Activated CD8-positive, alpha-beta memory T cell treated with anti-CD3 and anti-CD28 coated beads, Interleukin-2, amount 50 U/mL, for 1 hour (primary cell): ENCODE measurements around the gene REPS2.
"Not testable (repeated sequence)": the region's sequence is repeated elsewhere in the genome, so short reads cannot be mapped to it uniquely, and the experiment has no call there.

ENCODE experiments used
- DNase-seq: peaks from one replicate; pipeline ENCODE4 v3.0.0-alpha.2; 2020; ENCODE audit errors: extremely low read depth

Gene REPS2

DNA sequence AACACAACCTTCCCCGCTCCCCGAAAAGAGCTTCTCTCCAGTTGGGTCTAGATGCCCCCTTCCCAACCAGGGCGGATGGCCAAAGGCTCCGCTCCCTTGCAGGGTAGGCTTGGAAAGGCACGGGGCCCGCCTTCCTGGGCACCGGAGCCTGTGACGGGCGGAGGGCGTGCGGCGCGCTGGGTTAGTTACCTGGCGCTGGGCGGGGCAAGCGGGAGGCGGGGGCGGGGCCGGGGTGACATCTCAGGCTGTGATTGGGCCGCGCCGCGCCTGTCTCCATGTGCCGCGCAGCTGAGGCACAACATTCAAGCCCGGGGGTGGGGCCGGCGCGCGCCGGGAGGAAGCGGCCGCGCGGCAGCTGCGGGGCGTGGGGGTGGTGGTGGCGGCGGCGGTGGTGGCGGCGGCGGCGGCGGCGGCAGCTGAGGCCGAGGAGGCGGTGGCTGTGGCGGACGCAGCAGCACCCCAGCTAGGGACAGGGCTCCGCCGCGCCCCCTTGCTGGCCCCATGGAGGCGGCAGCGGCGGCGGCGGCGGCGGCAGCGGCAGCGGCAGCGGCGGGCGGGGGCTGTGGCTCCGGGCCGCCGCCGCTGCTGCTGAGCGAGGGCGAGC lies at the start of gene REPS2:
Gene REPS2, plus strand, starts transcription at position 298 of the 604 bp plus-strand sequence. Its CDS starts 204 bp downstream, at position 502.
- peak; percentile 39 for DNase-seq

DNA sequence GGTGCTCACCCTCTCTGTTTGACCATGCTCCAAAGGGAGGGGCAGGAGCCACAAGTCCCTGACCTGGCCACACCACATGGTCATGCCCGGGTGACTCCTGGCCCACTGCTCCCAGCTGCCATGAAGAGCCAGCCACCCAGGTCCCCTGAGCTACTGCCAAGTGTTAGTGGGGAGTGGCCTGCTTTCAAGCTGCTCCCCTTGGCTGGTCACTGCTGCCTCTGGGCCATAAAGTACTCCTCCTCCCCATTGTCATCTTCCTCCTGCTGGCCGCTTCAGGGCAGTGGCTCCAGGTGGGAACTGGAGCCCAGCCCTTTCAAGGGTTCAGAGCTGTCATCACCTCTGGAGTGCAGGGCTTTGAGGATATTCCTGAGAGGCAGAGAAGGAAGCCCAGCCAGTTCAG lies 49.0 kb upstream of the REPS2 start:
- DNase-seq: no peak

DNA sequence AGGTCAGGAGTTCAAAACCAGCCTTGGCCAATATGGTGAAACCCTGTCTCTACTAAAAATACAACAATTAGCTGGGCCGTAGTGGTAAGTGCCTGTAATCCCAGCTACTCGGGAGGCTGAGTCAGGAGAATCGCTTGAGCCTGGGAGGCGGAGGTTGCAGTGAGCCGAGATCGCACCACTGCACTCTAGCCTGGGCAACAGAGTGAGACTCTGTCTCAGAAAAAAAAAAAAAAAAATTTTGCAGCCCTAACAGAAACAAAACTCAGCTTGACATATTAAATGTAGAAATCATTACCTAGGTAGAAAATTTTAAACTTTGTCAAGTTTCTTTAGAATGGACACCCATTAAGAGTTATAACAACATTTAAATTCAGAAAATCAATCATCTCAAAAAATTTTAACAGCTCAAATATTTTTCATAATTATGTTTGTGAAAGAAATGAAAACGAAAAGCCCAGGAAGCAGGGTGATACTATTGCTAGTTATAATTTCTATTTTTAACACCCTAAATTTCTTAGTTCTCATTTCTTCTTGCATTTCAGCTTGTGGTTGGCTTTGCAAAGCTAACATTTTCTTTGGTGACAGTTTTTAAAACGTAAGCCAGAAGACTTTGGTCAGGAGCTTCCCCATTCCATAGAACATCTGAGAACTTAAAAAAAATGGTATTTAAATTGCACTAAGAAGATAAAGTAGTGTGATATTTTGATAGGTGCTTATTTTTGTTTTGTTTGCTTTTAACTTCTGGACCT lies 43.0 kb upstream of the REPS2 start:
- DNase-seq: no peak

DNA sequence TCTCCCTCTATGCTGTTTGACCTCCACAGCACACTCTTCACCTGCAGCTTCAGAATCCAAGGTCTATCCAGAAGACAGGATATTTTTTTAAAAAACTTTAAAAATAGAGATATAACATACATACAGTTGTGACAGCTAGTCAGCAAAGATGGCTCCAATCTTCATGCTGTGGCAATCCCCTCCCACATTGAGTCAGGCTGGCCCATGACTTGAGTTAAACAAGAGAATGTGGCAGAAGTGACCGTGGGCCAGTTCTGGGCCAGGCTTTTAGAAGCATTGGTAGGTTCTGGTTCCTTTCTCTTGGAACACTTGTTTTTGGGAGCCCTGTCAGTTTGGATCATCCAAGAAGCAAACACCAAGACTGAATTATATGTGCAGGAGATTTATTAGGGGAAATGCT lies 36.1 kb upstream of the REPS2 start:
- no peak for DNase-seq

DNA sequence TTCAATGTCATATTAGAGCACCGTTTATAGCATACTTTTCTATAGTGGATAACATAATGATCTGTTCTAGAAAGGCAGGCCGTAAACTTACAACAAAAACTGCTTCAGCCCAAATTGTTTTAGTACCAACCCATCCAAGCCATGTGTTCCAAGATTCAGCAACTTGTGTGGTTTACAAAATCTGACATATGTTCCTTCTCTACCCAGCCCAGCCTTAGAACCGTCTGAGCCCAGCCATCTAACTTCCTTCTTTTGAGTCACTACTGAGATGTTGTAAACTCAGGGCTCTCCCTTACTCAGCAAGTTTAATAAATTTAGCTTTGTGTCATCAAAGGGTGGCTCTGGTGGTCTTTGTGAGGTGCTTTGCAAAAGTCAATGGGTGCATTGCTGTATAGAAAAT lies 32.4 kb upstream of the REPS2 start:
- DNase-seq: no peak

DNA sequence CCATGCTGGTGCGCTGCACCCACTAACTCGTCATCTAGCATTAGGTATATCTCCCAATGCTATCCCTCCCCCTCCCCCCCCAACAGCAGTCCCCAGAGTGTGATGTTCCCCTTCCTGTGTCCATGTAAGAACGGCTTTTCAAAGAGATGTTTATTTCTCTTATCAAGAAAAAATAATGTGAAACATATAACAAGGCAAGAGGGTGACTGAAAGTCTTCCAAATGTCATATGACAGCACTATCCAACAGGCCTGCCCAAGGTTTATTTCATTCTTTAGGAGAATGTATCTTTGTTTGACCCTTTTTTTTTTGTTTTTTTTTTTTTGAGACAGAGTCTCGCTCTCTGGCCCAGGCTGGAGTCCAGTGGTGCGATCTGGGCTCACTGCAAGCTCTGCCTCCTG lies 29.9 kb upstream of the REPS2 start:
- DNase-seq: no peak

DNA sequence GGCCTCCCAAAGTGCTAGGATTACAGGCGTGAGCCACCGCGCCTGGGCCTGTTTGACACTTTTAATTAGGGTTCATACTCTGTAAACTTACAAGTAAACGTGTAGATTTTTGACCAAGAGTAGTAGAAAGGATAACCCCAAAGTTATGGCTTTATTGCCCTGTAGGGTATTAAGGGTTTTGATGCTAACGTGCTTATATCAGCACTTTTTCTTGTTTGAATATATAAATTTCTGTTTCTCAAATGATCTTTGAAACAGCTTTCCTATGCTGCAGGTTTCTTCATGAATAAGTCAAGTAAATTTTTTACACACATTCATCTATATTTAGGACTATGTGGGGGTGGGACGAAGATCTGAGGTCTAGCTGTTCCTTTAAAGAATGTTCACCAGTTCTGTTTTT lies 29.3 kb upstream of the REPS2 start:
- no peak for DNase-seq

DNA sequence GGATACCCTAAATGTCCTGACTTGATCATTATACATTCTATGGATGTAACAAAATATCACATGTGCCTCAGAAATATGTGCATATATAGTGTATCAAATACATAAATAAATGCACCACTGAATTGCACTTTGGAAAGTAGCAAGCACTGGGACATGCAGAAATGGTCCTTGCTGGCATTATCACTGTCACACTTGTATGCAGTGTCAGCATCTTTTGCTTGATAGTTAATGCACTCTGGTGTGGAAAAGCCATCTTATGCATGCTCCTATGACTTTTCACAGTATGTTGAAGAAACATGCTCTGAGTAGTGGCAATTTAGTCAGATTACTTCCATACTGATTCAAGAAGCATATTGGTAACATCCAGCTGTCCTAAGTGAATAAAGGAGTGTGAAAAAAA lies 27.5 kb upstream of the REPS2 start:
- DNase-seq: no peak

DNA sequence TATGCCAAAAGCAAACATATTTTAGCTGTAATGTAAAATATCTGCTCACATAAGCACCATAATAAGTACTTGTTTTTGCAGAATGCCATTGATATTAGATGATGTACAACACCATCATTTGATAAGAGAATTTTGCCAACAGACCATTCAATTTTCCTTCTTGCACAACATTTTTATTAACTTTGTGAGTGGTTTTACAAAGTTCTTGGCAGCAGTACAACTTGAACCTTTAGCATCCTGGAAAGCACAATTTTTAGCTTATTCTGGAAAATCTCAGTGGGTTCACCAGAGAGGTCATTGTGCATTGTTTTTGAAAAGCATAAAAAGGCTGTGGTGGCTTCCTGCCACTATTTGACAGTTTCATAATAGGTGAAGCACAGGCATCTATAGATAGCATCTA lies 26.4 kb upstream of the REPS2 start:
- no peak for DNase-seq

DNA sequence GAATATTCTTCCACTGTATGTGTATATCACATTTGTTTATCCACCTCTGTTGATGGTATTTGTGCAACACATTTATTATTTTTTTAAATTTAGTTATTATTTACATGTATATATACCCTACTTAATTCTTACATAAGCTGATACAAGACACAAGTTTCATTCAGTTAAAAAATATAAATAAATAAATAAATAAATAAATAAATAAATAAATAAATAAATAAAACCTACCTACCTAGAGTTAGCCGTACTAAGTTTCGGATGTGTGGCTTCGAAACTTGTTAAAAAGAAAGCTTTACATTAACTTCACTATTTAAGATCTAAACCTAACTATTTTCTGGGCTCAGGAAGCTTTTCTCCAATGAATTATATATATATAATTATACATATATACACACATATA lies 23.3 kb upstream of the REPS2 start:
- no peak for DNase-seq

DNA sequence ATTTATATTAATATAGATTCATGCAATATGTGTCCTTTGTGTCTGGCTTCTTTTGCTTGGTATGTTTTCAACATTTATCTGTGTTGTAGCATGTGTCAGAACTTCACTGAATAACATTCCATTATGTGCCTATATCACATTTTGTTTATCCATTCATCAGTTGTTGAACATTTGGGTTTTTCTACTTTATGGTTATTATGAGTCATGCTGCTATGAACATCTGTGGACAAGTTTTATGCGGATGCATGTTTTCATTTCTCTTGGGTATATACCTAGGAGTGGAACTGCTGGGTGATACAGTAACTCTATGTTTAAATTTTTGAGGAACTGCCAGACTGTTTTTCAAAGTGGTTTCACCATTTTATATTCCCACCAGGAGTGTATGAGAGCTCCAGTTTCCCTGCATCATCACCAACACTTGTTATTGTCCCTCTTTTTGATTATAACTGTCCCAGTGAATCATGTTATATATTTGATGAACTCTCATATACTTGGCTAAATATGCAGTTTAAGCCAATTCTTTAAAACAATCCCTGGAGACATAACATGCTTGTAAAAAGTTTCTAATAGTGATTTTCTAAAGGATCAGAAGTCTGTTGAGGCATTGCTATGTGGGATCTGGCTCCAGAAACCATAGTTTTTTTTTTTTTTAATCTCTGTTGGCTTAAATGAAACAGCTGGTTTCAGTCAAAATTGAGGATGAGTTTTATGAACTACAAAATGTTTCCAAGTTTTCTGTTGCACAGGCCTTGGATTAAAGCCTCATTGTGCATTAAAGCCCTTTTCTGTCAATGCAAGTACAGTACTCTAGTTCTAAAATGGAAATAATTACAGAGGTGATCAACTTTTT lies 21.6 kb upstream of the REPS2 start:
- DNase-seq: no peak

DNA sequence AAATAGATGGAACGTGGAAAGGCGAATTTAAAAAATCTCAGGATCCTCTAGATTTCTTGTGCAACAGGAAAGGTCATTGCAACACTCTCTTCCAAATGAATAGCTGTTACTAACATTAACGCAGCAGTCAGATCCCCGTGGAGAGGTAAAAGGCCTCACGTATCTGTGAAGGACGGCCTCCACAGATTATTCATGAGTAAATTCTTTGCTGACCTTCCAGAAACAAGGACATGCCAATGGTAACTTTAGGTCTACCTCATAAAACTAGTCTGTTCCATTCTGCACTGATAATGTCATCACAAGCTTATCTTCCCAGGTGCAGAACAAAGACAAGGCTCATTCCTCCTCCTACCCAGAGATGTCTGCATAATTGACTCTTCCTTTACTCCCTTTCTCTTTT lies 16.1 kb upstream of the REPS2 start:
- DNase-seq: no peak

DNA sequence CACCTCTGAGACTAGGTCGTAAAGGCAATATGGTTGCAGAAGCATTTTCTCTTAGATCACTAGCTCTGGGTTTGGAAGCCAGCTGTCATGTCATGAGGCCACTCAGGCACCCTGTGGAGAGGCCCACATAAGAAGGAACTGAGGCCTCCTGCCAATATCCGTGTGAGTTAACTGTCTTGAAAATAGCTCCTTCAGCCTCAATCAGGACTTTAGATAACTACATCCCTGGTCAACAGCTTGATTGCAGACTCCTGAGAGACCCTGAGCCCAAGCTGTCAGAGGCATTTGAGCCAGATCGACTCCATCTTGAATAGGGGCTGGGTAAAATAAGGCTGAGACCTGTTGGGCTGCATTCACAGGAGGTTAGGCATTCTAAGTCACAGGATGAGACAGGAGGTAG lies 15.1 kb upstream of the REPS2 start:
- DNase-seq: no peak

DNA sequence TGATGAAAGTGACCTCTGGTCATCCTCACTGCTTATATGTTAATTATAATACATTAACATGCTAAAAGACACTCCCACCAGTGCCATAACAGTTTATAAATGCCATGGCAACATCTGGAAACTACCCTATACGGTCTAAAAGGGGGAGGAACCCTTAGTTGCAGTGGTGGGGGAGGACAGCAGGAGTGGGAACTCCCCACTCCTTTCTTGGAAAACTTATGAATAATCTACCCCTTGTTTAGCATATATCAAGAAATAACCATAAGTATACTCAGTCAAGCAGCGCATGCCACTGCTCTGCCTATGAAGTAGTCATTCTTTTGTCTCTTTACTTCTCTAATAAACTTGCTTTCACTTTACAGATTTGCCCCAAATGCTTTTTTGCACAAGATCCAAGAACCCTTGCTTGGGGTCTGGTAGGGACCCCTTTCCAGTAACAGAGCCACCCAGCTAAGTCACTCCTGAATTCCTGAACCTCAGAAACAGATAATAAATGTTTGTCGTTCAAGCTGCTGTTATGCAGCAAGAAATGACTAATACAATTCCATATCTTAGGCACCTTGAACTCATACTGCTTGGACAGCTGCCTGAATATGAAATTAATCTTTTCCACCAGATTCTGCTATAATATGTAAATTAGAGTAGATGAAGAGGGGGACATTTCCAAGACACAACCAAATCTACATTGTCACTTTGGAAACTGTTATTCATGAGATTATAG lies 14.4 kb upstream of the REPS2 start:
- no peak for DNase-seq

DNA sequence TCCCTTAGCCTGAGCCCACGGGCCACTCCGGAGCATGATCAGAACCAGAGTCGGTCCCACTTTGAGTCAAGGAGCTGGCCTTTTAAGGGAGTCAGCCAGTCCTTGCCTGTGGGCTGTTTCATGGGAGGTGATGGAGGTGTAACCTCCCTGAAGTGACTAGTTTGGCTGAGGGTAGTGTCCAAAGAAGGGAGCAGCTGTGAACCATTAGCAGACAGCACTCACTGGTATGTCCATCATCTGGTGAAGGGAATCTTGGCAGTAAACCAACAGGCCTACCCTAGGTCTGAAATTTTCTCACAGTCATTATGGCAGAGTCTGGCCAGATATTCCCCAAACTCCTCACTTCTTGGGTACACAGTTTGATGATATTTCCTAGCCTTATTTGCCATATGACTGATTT lies 12.3 kb upstream of the REPS2 start:
- no peak for DNase-seq

DNA sequence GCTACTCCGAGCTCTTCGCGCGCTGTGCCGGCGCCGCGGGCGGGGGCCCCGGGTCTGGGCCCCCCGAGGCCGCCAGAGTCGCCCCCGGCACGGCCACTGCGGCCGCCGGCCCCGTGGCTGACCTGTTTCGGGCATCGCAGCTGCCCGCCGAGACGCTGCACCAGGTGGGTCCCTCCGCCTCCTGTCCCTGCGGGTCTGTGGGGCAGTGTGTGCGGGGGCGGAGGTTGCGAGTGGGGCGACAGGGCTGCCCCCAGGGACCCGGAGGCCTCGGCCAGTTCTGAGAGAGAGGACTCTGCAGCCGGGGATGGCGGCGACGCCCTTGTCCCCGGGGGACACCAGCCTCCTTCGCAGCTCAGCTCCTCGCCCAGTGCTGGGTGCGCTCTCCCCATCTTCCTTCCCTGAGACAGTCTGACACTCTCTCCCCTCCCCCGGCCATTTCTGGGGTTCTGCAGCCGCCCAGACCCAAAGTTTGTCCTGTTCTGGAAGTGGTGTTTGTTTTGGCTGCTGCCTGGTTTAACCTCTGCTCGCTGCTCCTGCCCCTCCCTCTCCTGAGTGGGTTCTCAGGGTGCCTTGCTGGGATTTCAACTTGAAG lies 609 bp downstream of the REPS2 start:
- DNase-seq: no peak

DNA sequence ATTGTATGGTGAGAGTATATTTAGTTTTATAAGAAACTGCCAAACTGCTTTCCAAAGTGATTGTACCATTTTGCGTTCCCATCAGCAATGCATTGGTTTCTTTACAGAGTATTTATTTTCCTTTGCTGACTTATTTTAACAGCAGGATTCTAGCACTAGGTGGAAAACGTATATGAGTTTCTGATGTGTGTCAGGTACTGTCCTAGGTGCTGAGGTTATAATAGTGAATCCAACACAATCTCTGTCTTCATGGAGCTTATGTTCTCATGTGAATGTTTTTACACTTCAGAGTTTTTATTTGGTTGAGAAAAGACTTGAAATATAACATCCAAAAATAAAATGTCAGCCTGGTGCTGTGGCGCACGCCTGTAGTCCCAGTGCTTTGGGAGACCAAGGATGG lies 4.0 kb downstream of the REPS2 start:
- no peak for DNase-seq

DNA sequence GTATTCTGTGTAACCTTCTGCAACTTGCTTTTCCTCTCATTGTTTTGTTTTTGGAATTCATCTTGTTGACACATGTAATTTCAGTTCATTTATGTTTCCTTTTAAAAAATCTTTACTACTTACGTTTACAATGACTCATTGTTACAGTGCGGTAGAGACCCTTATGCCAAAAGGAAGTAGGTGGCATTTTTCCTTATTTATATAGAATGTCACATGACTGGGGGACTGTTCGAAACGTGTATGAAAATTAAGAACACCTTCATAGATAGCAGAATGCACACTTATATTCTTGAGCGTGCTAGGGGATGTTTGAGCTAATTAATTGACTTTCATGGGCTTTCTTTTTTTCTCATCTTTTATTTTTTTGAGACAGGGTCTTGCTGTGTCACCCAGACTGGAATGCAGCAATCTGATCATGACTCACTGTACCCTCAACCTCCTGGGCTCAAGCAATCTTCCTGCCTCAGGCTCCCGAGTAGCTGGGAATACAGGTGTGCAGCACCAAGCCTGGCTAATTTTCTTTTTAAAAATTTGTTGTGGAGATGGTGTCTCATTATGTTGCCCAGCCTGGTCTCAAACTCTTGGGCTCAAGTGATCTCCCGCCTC lies 7.3 kb downstream of the REPS2 start:
- no peak for DNase-seq

DNA sequence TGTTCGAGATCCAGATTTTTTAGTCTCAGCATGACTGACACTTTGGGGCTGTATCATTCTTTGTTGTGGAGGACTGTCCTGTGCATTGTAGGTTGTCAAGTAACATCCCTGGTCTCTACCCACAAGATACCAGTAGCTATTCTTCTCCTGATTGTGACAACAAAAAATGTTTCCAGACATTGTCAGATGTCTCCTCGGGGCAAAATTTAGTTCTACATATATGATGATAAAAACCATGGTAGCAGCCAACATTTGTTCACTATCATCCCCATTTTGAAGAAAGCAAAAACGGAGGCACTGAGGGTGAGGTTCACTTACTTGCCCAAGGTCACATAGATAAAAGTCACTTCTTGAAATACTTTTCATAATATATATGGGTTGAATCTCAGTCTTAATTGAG lies 11.3 kb downstream of the REPS2 start:
- DNase-seq: no peak

DNA sequence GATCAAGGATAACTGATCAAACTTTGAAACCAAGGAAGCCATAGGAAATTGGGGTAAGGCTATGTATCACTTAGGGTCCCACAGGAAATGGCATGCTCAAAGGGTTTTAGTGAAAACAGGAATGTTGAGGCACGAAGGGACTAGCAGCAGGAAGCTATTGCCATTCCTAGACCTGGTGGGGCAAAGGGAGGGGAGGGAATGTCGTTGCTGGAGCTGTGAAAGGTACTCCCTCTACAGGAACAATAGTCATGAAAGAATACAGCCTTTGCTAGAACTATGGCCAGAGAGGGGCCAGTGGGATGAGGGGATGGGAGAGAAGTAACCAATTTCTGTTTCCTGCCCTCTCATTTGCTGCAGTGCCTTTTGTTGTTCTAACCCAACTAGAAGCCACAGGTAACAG lies 11.9 kb downstream of the REPS2 start:
- no peak for DNase-seq

DNA sequence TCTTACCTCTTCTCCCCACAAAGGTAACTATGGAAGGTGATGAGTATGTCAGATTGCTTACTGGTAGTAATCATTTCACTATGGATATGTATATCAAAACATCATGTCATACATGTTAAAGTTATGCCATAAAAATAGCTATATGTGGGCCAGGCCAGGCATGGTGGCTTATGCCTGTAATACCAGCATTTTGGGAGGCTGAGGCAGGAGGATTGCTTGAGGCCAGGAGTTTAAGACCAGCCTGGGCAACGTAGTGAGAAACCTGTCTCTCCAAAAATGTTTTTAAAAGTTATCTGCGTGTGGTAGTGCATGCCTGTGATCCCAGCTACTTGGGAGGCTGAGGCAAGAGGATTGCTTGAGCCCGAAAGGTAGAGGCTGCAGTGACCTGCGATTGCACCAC lies 16.2 kb downstream of the REPS2 start:
- not testable (repeated sequence) for DNase-seq
